HG03060 (cell line): ENCODE measurements around the gene ICAM3.
A peak's percentile ranks its signal among the peaks of the same experiment; 100 is the strongest.
"Not testable (repeated sequence)": the region's sequence is repeated elsewhere in the genome, so short reads cannot be mapped to it uniquely, and the experiment has no call there.

Experiments
- ATAC-seq: cut with Tn5 transposase; IDR thresholded peaks from one replicate; pipeline ENCODE4 v1.9.1; 2021; ENCODE audit warnings: low read depth, moderate number of reproducible peaks; ENCODE audit not compliant: unreplicated experiment

The ICAM3 gene, protein sequence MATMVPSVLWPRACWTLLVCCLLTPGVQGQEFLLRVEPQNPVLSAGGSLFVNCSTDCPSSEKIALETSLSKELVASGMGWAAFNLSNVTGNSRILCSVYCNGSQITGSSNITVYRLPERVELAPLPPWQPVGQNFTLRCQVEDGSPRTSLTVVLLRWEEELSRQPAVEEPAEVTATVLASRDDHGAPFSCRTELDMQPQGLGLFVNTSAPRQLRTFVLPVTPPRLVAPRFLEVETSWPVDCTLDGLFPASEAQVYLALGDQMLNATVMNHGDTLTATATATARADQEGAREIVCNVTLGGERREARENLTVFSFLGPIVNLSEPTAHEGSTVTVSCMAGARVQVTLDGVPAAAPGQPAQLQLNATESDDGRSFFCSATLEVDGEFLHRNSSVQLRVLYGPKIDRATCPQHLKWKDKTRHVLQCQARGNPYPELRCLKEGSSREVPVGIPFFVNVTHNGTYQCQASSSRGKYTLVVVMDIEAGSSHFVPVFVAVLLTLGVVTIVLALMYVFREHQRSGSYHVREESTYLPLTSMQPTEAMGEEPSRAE

DNA sequence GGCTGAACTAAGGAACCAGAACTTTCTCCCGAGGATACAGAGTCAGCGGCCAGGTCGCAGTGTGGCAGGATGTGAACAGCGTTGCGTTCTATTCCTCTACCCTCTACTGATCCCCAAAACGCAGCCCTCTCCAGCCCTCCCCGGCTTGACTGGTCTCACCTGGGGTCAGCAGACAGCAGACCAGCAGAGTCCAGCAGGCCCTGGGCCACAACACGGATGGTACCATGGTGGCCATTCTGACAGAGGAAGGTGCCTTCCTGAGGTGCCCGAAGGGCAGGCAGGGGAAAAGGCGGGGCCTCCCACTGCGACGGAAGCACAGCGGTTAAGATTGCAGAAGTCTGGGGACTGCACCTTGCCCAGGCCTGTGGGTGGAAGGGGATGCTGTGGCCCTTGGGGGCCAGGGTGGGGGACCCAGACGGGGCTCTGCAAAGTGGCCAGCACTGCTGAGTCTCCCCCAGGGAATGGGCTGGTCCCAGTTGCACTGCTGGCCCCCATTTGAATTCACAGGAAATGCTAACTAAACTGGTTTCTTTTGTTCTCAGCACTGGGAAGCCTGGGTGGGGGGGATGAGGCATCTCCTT is at the start of gene ICAM3:
ICAM3 (minus strand) TSS at position 245 of the 581 bp plus-strand sequence; CDS start at position 235, 10 bp downstream.
- ATAC-seq: no peak

DNA sequence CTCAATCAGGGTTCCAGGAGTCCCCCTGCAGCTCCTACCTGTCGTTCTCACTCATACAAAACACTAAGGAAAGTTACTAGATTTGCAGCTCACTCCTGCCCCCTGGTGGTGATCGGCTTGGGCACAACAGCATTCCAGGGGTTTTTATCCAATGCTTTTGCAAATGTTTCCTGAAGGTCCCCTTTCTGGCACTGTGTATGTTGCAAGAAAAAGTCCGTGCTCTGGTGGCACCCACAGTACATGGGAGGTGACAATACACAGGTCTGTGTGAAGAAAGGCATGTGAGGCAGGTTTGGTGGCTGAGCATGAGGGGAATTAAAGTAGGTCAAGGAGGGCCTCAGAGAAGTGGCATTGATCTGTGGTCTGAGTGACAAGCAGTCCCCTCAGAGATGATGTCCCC is 49.5 kb upstream of the ICAM3 start:
- no peak for ATAC-seq

DNA sequence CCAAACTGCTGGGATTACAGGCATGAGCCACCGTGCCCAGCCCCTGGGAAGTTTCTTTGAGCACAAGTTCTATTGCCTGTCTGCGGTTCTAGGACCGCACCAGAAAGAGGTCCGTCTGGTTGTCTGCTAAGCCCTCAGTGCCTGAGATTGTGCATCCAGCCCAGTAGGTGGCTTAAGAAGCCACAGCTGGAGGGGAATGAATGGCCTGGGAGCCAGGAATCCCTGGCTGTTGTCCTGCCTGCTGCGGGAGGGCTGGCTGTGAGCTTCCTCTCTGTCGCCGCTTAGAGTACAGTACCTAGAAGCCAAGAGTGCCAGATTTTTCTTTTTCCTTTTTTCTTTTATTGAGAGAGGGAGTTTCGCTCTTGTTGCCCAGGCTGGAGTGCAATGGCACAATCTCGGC is 45.2 kb upstream of the ICAM3 start:
- ATAC-seq: no peak

DNA sequence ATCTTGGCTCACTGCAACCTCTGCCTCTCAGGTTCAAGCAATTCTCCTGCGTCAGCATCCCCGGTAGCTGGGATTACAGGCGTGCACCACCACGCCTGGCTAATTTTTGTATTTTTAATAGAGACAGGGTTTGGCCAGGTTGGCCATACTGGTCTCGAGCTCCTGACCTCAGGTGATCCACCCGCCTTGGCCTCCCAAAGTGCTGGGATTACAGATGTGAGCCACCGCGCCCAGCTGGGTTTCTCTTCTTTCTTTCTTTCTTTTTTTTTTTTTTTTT is 43.7 kb upstream of the ICAM3 start:
- ATAC-seq: not testable (repeated sequence)

DNA sequence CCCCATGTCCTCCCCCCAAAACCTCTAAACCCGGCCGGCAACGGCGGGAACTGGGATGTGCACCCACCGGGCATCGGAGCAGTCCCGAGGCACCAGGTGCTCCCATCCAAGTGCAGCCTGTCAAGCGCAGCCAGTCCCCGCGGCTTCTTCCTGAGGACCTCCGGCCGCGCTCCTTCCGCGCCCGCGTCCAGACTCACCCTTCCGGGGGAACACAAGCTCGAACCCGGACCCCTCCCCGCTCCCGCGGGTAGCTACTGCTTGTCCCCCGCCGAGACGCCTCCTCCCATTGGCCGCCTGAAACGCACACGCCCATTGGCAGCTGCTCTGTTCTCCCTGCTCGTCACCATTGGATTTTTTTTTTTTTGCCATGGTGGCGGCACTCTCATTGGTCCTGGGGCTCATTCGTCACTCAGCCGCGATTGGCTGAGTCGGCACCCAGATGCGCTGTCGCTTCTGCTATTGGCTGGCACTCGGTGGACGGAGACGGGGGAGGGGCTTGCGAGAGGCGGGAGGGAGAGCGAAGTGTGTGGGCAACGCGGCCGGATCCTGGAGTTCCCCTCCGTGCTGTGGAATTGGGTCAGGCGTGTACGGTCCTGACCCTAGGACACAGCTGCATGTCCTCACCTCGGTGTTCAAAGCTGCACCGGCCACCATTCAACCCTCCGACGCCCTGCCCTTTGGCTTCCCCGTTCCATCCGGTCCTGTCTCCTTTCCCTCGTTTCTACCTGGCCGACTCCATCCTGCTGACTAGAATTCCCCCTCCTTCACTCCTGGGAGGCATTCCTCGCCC is 41.1 kb upstream of the ICAM3 start, which contains the start of gene TYK2:
TYK2 (minus strand) TSS at position 260 of the 790 bp plus-strand sequence. CDS start 2,166 bp downstream, outside the sequence.
- ATAC-seq: peak; percentile 85

DNA sequence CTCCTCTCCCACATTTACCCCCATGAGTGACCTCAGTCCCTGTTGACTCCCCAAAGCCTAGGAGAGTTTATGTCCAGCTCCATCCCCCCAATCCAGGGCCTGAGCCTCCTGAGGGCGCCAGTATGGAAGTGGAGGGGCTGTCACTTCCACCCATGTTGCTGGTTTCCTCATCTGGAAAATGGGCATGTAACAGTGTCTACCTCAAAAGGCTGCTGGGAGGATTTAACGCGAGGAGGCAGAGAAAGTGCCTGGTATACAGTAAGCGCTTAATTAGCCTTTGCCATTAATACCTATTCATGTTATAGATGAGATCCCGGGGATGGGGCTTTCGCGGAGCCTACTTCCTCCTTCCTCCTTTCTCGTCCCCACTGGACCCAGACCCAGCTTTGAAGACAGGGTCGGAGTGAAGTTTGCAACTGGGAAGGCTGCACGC is 40.5 kb upstream of the ICAM3 start:
- ATAC-seq: no peak

DNA sequence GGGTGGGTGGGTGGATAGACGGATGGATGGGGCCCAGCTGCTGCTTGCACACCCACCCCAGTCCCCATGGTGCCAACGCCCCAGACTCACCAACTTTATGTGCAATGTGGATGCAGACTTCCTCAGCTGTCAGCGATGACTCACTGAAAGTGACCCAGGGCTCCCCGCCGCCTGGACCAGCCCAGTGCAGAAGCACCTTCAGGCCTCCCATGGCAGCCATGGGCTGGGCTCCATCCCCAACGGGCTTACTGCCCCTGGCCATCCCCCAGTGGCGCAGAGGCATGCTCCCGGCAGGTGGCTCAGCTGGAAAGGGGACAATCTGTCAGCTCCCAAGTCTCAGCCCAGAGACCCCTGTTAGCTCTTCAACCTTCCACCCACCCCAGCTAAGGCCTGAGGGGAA is 38.7 kb upstream of the ICAM3 start:
- ATAC-seq: no peak

DNA sequence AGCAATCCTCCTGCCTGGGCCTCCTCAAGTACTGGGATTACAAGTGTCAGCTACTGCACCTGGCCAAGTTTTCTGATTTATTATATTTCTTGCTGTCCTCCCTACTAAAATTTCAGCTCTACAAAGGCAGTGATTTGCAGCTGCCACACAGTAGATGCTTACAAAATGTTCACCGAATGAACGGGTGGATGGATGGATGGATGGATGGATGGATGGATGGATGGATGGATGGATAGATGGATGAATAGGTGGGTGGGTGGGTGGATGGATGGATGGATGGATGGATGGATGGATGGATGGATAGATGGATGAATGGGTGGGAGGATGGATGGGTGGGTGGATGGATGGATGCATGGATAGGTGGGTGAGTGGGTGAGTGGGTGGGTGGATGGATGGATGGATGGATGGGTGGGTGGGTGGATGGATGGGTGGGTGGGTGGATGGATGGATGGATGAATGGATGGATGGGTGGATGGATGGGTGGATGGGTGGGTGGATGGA is 37.8 kb upstream of the ICAM3 start:
- ATAC-seq: not testable (repeated sequence)

DNA sequence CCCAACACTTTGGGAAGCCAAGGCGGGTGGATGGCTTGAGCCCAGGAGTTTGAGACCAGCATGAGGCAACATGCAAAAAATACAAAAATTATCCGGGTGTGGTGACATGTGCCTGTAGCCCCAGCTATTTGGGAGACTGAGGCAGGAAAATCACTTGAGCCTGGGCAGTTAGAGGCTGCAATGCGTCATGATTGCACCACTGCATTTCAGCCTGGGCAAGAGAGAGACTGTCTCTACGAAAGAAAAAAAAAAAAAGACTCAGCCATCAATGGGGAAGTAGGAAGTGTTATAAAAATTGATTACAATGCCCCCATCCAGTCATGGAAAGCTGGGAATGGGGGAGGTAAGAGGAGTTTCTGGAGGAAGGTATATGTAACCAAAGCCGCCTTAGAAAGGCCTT is 35.5 kb upstream of the ICAM3 start:
- no peak for ATAC-seq

DNA sequence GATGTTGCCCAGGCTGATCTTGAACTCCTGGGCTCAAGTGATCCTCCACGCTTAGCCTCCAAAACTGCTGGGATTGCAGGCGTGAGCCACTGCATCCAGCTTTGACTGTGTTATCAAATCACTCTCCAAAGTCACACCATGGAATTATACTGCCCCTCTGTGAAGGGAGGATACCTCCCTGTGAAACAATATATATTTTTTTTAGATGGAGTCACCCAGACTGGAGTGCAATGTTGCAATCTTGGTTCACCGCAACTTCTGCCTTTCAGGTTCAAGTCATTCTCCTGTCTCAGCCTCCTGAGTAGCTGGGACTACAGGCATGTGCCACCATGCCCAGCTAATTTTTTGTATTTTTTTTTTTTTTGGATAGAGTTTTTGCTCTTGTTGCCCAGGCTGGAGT is 33.3 kb upstream of the ICAM3 start:
- ATAC-seq: no peak

DNA sequence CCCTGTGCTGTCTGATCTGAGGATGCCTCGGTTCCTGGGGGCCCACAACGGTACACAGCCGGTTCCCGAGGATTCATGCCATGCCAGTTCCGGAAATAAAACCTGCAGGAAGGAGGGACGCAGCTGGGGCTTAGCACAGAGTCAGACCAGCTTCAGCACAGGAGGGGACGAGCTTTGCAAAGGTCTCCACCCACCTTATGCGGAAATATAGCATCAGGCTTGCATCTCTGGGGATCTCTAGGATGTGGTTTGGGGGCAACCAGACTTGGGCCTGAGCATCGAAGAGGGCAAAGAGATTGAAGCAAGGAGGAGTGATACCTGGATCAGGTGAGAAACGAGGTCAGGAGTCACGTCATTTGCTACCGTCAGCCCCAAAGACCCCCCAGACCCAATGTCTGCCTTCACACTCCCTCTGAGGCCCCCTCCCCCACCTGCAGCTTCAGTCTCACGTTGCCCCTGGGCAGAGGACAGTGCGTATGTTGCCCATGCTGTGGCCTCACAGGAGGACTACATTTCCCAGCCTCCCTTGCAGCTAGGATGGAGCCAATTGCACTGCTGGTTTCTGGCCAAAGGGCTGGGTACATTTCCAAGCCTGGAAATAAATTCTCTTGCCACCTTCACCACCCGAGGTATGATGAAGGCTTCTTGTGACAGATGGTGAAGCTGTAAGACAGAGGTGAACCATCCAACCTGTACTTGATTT is 28.8 kb upstream of the ICAM3 start:
- ATAC-seq: no peak

DNA sequence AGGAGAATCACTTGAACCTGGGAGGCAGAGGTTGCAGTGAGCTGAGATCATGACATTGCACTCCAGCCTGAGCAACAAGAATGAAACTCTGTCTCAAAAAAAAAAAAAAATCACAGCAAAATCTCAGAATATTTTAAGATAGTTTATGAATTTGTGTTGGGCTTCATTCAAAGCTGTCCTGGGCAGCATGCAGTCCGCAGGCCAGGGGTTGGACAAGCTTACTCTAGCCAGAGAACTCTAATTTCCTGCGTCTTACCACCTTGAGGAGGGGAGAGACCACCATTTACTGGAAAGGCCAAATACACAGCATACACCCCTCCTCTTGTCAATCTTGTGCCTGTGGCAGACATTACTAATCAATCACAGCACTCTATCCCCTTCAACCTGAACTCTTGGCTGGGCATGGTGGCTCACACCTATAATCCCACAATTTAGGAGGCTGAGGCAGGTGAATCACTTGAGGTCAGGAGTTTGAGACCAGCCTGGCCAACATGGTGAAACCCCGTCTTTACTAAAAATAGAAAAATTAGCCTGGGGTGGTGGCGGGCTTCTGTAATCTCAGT is 27.6 kb upstream of the ICAM3 start:
- ATAC-seq: not testable (repeated sequence)

DNA sequence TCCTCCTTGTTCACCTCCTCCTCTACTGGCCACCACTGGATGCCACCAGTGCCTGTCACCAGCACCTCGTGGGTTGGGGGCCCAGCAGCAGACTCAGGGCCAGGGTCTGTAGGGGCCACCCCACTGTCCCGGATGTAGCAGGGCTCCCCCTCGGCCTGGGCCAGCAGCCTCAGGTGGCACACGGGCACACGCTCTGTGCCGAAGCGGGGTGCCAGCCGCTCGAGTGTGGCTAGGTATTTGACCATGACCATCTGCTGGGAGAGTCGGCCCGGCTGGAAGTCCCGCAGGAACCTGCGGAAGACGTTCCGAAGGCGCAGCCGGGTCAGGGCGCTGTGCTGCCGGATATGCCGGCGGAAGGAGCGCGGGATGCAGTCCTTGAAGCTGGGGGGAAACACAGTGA is 26.1 kb upstream of the ICAM3 start:
- ATAC-seq: no peak

DNA sequence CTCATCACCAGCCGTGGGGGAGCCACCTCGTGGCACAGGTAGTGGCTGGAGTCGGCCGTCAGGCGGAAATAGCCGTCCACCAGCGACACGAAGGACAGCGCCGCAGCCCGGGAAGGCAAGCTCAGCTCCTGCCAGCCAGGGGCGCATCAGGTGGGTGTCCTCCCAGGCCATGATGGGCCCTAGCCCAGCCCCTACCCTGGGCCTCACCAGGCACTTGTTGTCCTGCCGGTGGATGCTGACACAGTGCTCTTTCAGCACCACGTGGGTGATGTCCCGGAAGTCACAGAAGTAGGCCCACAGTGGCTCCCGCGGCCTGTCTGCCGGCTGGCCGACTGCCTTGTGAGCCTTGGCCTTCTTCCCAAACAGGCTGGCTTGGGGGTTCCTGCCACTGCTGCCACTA is 25.2 kb upstream of the ICAM3 start:
- no peak for ATAC-seq

DNA sequence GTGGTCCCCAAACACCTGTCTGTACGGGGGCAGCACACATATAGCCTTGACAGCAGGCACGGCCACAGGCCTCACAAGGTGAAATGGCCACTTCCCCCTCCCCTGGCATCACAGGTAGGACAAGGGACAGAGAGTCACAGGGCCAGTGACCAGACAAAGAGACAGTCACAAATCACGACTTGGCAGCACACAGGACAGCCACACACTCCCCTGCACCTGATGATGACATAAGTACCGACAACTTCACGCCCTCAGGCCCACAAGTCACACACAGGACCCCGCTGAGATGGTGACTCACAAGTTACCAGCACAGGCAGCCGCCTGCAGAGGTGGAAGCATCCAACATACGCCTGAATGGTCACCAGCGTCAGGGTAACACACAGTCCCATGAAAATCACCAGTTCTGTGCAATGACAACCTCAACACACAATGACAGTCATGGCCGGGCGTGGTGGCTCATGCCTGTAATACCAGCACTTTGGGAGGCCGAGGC is 24.4 kb upstream of the ICAM3 start:
- no peak for ATAC-seq

DNA sequence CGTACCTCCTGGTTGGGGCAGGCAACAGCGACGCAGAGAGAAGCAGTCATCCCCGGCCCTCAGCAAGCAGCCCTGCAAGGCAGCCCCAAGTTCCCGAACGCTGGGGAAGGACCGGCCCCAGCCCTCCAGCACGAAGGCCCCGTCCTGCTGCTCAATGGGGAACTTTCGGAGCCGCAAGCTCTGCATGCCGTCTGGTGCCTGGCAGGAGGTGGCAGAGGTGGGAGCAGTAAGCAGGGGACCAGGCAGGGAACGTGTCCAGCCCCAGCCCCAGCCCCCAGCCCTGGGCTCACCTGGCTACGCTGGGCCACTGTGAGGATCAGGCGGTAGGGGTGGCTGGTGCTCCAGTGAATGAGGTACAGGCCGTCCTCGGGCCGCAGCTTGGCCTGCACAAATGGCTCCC is 22.8 kb upstream of the ICAM3 start:
- ATAC-seq: no peak

DNA sequence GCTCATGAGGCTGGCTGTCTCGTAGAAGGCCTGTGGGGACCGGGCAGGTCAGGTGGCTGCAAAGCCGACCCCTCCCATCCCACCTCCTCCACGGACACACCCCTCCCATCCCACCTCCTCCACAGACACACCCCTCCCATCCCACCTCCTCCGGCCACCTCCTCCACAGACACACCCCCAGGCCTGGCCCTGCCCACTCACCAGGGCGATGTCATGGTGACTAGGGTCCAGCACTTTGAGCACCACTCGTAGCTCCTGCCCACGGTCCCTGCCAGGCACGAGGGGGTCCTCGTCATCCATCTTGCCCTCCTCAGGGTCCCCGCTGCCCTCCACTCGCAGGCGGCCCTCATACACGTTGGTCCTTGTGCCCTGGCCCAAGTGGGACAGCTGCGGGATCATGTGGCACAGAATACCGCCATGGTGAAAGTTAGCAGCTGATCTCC is 22.2 kb upstream of the ICAM3 start:
- ATAC-seq: no peak

DNA sequence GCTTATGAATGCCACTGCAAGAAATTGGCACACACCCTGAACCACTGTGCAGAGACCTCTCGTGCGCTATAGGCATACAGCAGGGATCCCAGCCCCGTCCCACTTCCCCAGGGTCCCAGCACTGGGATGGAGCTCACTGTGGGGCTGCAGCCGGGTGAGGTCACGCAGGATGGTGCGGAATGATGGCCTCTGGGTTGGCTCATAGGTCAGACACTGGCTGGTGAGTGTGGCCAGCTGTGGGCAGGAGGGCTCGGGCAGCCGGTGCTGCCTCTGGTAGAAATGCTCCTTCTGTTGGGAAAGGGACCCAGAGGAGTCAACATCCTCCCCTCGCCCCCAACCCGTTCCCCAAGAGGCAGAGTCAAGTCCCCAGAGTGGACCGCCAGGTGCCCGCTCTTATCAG is 17.0 kb upstream of the ICAM3 start:
- no peak for ATAC-seq

DNA sequence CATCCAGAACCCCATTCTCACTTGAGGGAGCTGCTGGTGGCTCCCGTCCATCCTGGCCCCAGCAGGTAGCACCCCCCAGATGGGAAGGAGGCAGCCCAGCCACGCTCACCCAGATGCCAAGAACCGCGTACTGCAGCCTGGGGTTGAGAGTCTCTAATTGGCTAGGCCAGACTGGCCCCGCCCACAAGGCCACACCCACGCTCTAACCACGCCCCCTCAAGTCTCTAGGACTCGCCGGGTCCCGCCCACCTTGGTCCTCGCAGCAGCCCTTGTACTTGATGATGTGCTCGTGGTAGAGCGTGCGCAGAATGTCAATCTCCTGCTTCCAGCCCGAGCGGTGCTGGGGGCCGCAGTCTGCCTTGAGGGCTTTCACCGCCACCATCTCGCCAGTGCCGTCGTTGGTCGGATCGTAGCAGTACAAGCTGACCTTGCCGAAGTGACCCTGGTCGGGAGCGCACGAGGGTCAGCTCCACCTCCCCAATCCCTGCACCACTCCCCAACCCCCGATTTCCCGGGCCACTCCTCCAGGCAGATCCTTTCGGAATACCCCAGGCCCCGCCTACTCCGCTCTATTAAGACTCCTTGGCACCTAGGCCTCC is 14.5 kb upstream of the ICAM3 start:
- ATAC-seq: no peak
